Prostate gland (tissue), 2 donors: ENCODE measurements around the gene KIAA1671.

Experiments used
- POLR2A ChIP-seq: fragments of 450-650 bp; IDR thresholded peaks from one replicate; pipeline ENCODE4 v1.6.1; 2016; ENCODE audit warnings: antibody characterized with exemption, mild to moderate bottlenecking
- POLR2AphosphoS5 ChIP-seq: sonication (generic); formaldehyde crosslinking; IDR thresholded peaks from one replicate; pipeline ENCODE4 v1.6.1; 2017; ENCODE audit warnings: antibody characterized with exemption
- TF ChIP-seq, protein P1 (sequence below), 4 experiments: fragments of 200-600 bp in 2 of 4; fragments of 450-650 bp in 2 of 4; sonication (generic) in 2 of 4; IDR thresholded peaks; 1 replicate in 3 of 4; 2 replicates in 1 of 4; pipeline ENCODE4 v1.5.1; 2016 to 2019; ENCODE audit warnings: antibody characterized with exemption in 4 of 4, mild to moderate bottlenecking in 2 of 4, moderate library complexity in 2 of 4

DNA sequence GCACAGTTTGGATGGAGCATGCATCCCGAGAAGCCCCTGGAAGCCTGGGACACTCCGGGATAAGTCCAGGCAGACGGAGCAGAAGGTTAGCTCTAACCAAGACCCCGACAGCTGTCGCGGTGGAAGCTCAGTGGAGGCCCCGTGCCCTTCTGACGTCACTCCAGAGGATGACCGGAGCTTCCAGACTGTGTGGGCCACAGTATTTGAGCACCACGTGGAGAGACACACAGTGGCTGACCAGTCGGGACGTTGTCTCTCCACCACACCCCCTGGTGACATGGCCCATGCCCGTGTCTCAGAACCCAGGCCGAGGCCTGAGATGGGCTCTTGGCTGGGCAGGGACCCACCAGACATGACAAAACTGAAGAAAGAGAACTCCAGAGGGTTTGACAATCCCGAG, 86.3 kb downstream of the KIAA1671 start:
- TF ChIP-seq, protein P1, sequence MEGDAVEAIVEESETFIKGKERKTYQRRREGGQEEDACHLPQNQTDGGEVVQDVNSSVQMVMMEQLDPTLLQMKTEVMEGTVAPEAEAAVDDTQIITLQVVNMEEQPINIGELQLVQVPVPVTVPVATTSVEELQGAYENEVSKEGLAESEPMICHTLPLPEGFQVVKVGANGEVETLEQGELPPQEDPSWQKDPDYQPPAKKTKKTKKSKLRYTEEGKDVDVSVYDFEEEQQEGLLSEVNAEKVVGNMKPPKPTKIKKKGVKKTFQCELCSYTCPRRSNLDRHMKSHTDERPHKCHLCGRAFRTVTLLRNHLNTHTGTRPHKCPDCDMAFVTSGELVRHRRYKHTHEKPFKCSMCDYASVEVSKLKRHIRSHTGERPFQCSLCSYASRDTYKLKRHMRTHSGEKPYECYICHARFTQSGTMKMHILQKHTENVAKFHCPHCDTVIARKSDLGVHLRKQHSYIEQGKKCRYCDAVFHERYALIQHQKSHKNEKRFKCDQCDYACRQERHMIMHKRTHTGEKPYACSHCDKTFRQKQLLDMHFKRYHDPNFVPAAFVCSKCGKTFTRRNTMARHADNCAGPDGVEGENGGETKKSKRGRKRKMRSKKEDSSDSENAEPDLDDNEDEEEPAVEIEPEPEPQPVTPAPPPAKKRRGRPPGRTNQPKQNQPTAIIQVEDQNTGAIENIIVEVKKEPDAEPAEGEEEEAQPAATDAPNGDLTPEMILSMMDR (IDR thresholded peaks at IDR 0.05), result no peak
- TF ChIP-seq POLR2AphosphoS5 (no peak), POLR2A (no peak)
